ENCODE data around the gene CARF. TPM values are rescaled to one million over a fixed set of nuclear protein-coding genes. Genes with fewer than 3 reads are reported as not detected.
"Not testable (repeated sequence)": the region's sequence is repeated elsewhere in the genome, so short reads cannot be mapped to it uniquely, and the experiment has no call there.

Gene CARF
- total and polyA plus RNA-seq, 4 donors, result 0.98 to 4.3 (median 2.9) TPM

- over 99% methylated on average over 2 of the region's 2 CpGs for WGBS
- Histone ChIP-seq H3K4me1 (ENCODE audit: control insufficient read depth in 4 of 4, insufficient read depth in 4 of 4, low read length in 3 of 4) (no peaks in the 10 kb centered on the region), H3K27me3 (ENCODE audit: control insufficient read depth in 4 of 4, insufficient read depth in 4 of 4, low read length in 3 of 4) (no peaks in the 10 kb centered on the region), H3K36me3 (ENCODE audit: control insufficient read depth in 4 of 4, insufficient read depth in 3 of 4, low read depth in 1 of 4, low read length in 3 of 4) (peaks cover 0 to 5% (median under 1%) of the 10 kb centered on the region in 4 donors), H3K4me3 (ENCODE audit: low read depth in 1 of 3, low read length in 3 of 3) (no peak overlapping the region), H3K9me3 (ENCODE audit: control insufficient read depth in 4 of 4, low read length in 3 of 4) (peaks cover 0 to 2% (median 0%) of the 10 kb centered on the region in 4 donors), H3K9ac (ENCODE audit: low read depth in 1 of 2, low read length in 2 of 2) (no peak overlapping the region), H3K27ac (ENCODE audit: low read depth in 1 of 2, low read length in 2 of 2) (no peak overlapping the region)
- no peak for DNase-seq (ENCODE audit: low spot score)
- no peak for TF ChIP-seq HNF4G (IDR thresholded peaks at IDR 0.05)
- TF ChIP-seq, protein P1, sequence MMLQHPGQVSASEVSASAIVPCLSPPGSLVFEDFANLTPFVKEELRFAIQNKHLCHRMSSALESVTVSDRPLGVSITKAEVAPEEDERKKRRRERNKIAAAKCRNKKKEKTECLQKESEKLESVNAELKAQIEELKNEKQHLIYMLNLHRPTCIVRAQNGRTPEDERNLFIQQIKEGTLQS (IDR thresholded peaks at IDR 0.05), result no peak
Observed at GRCh38 chr2:202945497-202945896, 33.4 kb downstream of the CARF start.

GRCh38 chr2:202949333-202949732 lies 37.3 kb downstream of the CARF start:
- H3K27ac ChIP-seq (ENCODE audit: low read depth in 1 of 2, low read length in 2 of 2); H3K36me3 ChIP-seq (ENCODE audit: control insufficient read depth in 4 of 4, insufficient read depth in 3 of 4, low read depth in 1 of 4, low read length in 3 of 4): not testable (repeated sequence)
- 95% methylated on average over 3 of the region's 3 CpGs for WGBS

DNA sequence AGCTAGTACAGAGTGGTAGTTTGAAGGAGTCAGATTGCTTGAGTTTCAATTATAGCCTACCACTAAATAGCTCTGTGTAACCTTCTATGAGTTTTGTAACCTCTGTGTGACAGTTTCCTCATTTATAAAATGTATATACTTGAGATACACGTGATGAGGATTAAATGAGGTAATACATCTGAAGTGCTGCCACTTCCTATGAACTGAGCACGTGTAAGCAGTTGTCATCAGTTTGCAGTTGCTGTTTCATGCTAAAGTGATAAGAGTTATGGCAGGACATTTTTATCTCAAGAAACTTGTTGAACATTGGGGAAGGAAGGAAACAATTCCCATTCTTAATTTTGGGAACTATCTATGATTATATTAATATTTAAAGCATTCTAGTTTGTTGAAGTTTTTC lies 38.5 kb downstream of the CARF start:
- no peak overlapping the region for H3K4me3 ChIP-seq (ENCODE audit: low read depth in 1 of 3, low read length in 3 of 3)
- H3K4me1 ChIP-seq (ENCODE audit: control insufficient read depth in 4 of 4, insufficient read depth in 4 of 4, low read length in 3 of 4), result no peaks in the 10 kb centered on the region
- no peak overlapping the region for H3K27ac ChIP-seq (ENCODE audit: low read depth in 1 of 2, low read length in 2 of 2)
- peaks cover 0 to 2% (median 0%) of the 10 kb centered on the region in 4 donors for H3K9me3 ChIP-seq (ENCODE audit: control insufficient read depth in 4 of 4, low read length in 3 of 4)
- no peaks in the 10 kb centered on the region for H3K27me3 ChIP-seq (ENCODE audit: control insufficient read depth in 4 of 4, insufficient read depth in 4 of 4, low read length in 3 of 4)
- DNase-seq (ENCODE audit: low spot score), result no peak
- TF ChIP-seq, protein P1 (IDR thresholded peaks at IDR 0.05), result no peak
- TF ChIP-seq GABPA (IDR thresholded peaks at IDR 0.05 in 1 of 2, conservative IDR thresholded peaks at IDR 0.05 in 1 of 2) (no peak), HNF4G (IDR thresholded peaks at IDR 0.05) (no peak), SP1 (IDR thresholded peaks at IDR 0.05) (no peak), TAF1 (conservative IDR thresholded peaks at IDR 0.05) (no peak), EGR1 (IDR thresholded peaks at IDR 0.05; ENCODE audit: low read depth in 2 of 2) (no peak), MAX (IDR thresholded peaks at IDR 0.05) (no peak), FOXA2 (IDR thresholded peaks at IDR 0.05) (no peak), RXRA (IDR thresholded peaks at IDR 0.05) (no peak), FOXA1 (IDR thresholded peaks at IDR 0.05) (no peak), NR2F2 (IDR thresholded peaks at IDR 0.05) (no peak)
- TF ChIP-seq, protein P2, sequence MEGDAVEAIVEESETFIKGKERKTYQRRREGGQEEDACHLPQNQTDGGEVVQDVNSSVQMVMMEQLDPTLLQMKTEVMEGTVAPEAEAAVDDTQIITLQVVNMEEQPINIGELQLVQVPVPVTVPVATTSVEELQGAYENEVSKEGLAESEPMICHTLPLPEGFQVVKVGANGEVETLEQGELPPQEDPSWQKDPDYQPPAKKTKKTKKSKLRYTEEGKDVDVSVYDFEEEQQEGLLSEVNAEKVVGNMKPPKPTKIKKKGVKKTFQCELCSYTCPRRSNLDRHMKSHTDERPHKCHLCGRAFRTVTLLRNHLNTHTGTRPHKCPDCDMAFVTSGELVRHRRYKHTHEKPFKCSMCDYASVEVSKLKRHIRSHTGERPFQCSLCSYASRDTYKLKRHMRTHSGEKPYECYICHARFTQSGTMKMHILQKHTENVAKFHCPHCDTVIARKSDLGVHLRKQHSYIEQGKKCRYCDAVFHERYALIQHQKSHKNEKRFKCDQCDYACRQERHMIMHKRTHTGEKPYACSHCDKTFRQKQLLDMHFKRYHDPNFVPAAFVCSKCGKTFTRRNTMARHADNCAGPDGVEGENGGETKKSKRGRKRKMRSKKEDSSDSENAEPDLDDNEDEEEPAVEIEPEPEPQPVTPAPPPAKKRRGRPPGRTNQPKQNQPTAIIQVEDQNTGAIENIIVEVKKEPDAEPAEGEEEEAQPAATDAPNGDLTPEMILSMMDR (IDR thresholded peaks at IDR 0.05; ENCODE audit: low read depth, low read length, missing input control), result no peak
- TF ChIP-seq, protein P3, sequence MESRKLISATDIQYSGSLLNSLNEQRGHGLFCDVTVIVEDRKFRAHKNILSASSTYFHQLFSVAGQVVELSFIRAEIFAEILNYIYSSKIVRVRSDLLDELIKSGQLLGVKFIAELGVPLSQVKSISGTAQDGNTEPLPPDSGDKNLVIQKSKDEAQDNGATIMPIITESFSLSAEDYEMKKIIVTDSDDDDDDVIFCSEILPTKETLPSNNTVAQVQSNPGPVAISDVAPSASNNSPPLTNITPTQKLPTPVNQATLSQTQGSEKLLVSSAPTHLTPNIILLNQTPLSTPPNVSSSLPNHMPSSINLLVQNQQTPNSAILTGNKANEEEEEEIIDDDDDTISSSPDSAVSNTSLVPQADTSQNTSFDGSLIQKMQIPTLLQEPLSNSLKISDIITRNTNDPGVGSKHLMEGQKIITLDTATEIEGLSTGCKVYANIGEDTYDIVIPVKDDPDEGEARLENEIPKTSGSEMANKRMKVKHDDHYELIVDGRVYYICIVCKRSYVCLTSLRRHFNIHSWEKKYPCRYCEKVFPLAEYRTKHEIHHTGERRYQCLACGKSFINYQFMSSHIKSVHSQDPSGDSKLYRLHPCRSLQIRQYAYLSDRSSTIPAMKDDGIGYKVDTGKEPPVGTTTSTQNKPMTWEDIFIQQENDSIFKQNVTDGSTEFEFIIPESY (IDR thresholded peaks at IDR 0.05), result no peak
- TF ChIP-seq, protein P4, sequence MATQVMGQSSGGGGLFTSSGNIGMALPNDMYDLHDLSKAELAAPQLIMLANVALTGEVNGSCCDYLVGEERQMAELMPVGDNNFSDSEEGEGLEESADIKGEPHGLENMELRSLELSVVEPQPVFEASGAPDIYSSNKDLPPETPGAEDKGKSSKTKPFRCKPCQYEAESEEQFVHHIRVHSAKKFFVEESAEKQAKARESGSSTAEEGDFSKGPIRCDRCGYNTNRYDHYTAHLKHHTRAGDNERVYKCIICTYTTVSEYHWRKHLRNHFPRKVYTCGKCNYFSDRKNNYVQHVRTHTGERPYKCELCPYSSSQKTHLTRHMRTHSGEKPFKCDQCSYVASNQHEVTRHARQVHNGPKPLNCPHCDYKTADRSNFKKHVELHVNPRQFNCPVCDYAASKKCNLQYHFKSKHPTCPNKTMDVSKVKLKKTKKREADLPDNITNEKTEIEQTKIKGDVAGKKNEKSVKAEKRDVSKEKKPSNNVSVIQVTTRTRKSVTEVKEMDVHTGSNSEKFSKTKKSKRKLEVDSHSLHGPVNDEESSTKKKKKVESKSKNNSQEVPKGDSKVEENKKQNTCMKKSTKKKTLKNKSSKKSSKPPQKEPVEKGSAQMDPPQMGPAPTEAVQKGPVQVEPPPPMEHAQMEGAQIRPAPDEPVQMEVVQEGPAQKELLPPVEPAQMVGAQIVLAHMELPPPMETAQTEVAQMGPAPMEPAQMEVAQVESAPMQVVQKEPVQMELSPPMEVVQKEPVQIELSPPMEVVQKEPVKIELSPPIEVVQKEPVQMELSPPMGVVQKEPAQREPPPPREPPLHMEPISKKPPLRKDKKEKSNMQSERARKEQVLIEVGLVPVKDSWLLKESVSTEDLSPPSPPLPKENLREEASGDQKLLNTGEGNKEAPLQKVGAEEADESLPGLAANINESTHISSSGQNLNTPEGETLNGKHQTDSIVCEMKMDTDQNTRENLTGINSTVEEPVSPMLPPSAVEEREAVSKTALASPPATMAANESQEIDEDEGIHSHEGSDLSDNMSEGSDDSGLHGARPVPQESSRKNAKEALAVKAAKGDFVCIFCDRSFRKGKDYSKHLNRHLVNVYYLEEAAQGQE (IDR thresholded peaks at IDR 0.05), result no peak
- H3K9ac ChIP-seq (ENCODE audit: low read depth in 1 of 2, low read length in 2 of 2), result no peak overlapping the region
- WGBS, result 57% methylated on average over 2 of the region's 2 CpGs
- peaks cover 0 to 3% (median 1%) of the 10 kb centered on the region in 4 donors for H3K36me3 ChIP-seq (ENCODE audit: control insufficient read depth in 4 of 4, insufficient read depth in 3 of 4, low read depth in 1 of 4, low read length in 3 of 4)

More at GRCh38 chr2:202949333-202949732, 37.3 kb downstream of the CARF start:
- not testable (repeated sequence) for DNase-seq (ENCODE audit: low spot score); H3K27me3 ChIP-seq (ENCODE audit: control insufficient read depth in 4 of 4, insufficient read depth in 4 of 4, low read length in 3 of 4); H3K4me3 ChIP-seq (ENCODE audit: low read depth in 1 of 3, low read length in 3 of 3); H3K9me3 ChIP-seq (ENCODE audit: control insufficient read depth in 4 of 4, low read length in 3 of 4); H3K9ac ChIP-seq (ENCODE audit: low read depth in 1 of 2, low read length in 2 of 2); H3K4me1 ChIP-seq (ENCODE audit: control insufficient read depth in 4 of 4, insufficient read depth in 4 of 4, low read length in 3 of 4)
